CD4-positive, alpha-beta T cell treated with Interleukin-2 at 100 ng/mL for 4 hours (primary cell): ENCODE measurements around the gene HS6ST1.

ENCODE experiments used
- DNase-seq: peaks from one replicate; pipeline ENCODE4 v3.0.0-alpha.2; 2020; ENCODE audit warnings: low spot score

The HS6ST1 gene

GRCh38 chr2:128282246-128282975, 36.3 kb downstream of the HS6ST1 start:
- no peak for DNase-seq

- no peak for DNase-seq
These were observed 36.8 kb downstream of the HS6ST1 start for GRCh38 chr2:128281852-128282245.

- DNase-seq, result no peak
These were observed 37.8 kb downstream of the HS6ST1 start for GRCh38 chr2:128280901-128281321.

- DNase-seq, result no peak
These were observed 38.4 kb downstream of the HS6ST1 start for GRCh38 chr2:128280158-128280871.

- no peak for DNase-seq
These were observed 38.9 kb downstream of the HS6ST1 start for GRCh38 chr2:128279786-128280157.

- DNase-seq, result no peak
These were observed 39.7 kb downstream of the HS6ST1 start for GRCh38 chr2:128279009-128279408.

- no peak for DNase-seq
These were observed 40.5 kb downstream of the HS6ST1 start for GRCh38 chr2:128277961-128278681.

GRCh38 chr2:128276878-128277675, 41.6 kb downstream of the HS6ST1 start:
- no peak for DNase-seq

- DNase-seq, result no peak
These were observed 43.1 kb downstream of the HS6ST1 start for GRCh38 chr2:128275498-128276045.

- no peak for DNase-seq
These were observed 44.5 kb downstream of the HS6ST1 start for GRCh38 chr2:128274218-128274617.

- DNase-seq, result peak; percentile 49
These were observed 45.1 kb downstream of the HS6ST1 start for GRCh38 chr2:128273469-128274081.

GRCh38 chr2:128272601-128273468, 45.8 kb downstream of the HS6ST1 start:
- no peak for DNase-seq

- no peak for DNase-seq
These were observed 46.6 kb downstream of the HS6ST1 start for GRCh38 chr2:128271911-128272600.

GRCh38 chr2:128271597-128271910, 47.1 kb downstream of the HS6ST1 start:
- DNase-seq, result no peak

GRCh38 chr2:128270672-128271596, 47.7 kb downstream of the HS6ST1 start:
- no peak for DNase-seq

GRCh38 chr2:128269990-128270671, 48.5 kb downstream of the HS6ST1 start:
- no peak for DNase-seq

GRCh38 chr2:128269063-128269989, 49.3 kb downstream of the HS6ST1 start:
- DNase-seq, result no peak
